GM21515 (cell line): ENCODE data around the gene KRTAP20-3.

ENCODE experiments used
- ATAC-seq: cut with Tn5 transposase; IDR thresholded peaks from one replicate; pipeline ENCODE4 v1.9.1; 2021; ENCODE audit not compliant: unreplicated experiment

The KRTAP20-3 gene

DNA sequence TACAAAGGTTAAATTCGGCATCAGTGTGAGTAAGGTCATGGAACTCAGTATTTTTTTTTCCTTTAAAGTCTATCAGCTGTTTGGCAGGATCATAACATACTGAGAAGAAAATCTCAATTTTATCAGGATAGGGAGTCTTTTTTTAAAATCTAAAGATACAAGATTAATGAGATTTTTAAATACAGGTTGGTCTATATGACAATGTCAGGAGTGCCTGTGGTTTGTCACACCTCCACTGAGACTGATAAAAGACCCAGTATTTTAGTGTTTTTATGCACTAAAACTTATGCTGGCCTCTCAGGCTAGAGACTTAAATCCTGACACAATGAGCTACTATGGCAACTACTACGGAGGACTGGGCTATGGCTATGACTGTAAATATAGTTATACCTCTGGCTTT, at the start of gene KRTAP20-3:
KRTAP20-3 (plus strand) TSS at position 301 of the 400 bp plus-strand sequence.
- no peak for ATAC-seq

DNA sequence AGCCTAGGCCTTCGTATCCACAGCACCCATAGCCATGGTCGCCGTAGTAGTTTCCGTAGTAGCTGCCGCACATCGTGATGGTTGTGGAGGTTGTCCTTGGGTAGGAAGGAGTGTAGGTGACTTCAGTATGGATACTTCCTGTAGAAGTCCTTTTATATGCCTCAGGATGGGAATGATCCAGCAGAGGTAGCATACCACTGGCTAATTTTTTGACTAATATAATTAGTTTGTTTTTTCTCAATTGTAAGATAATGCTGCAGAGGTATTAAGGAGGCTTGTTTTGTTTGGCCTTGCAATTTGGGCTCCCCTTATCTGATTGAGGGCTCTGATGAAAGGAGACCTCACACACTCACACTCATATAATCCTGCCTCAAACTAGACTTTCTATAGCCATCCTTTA, 43.9 kb upstream of the KRTAP20-3 start, which contains the start of gene KRTAP6-2:
KRTAP6-2 (minus strand) TSS at position 101 of the 400 bp plus-strand sequence; CDS start at position 73, 28 bp downstream.
- no peak for ATAC-seq

DNA sequence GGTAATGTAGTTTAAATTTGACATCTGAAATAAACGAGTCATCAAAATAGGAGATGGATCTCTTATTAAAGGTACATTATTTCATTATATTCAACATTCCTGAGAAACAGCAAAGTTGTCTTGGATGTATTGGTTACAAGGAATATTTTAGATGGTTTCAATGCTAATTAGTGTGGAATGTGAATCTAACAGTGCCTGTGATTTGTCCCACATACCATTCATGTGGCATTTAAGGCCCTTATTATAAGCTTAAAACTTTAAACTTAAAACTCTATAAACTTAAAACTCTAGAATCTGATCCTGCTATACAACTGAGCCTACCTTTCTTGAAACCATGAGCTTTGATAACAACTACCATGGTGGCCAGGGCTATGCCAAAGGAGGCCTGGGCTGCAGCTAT, 41.9 kb upstream of the KRTAP20-3 start, which contains the start of gene KRTAP22-1:
KRTAP22-1 (plus strand) TSS at position 301 of the 400 bp plus-strand sequence.
- no peak for ATAC-seq

- no peak for ATAC-seq
Observed at GRCh38 chr21:30605968-30606367, 36.7 kb upstream of the KRTAP20-3 start.

DNA sequence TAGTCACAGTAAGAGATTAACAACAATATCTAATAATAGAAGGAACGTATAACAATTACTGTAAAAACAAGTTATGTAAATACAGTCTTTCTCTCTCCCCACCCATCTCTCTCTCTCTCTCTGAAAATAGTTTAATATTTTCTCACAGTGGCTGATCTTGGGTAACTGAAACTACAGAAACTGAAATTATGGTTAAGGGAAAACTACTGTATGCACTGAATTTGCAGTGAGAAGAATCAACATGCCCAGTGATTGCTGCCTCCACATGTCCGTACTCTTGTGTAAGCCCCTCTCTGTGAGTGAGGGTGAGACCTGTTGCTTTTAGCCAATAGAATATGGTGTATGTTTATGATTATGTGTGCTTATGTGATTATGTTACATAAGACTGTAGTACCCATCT, 30.5 kb upstream of the KRTAP20-3 start:
- ATAC-seq, result no peak

DNA sequence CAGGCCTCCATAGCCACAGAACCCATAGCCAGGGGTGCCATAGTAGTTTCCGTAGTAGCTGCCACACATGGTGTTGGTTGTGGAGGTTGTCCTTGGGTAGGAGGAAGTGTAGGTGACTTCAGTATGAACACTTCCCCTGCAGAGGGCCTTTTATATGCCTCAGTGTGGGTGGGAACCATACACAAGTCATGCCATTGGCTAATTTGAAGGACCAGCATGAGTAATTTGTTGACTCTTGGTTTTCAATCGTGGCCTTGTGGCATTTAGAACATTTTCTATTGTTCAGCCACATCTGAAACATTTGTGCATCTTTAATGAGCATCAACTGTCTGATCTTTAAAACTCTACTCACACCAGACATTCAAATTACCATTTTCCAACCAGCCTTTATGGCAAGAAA, 28.8 kb upstream of the KRTAP20-3 start, which contains the start of gene KRTAP6-1:
KRTAP6-1 (minus strand) TSS at position 95 of the 400 bp plus-strand sequence; CDS start at position 69, 26 bp downstream.
- ATAC-seq, result no peak

DNA sequence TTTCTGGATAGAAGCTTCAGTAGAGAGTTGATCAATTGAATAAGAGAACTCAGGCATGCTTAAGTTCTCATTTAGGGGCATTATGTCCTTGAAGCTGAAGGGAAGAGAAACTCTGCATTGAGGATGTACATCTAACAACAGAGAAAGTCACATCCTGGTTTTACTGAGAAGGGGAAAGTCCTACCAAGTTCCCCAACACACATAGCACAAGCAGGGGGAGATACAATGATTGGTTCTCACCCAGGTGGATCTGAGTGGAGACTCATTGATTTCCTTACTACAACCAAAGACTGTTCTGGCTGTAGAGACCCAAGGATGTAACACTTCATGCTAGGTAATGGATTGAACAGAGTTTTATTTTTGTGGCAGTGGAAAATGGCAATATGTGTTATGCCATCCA, 27.5 kb upstream of the KRTAP20-3 start:
- ATAC-seq, result no peak

GRCh38 chr21:30616125-30616524, 26.5 kb upstream of the KRTAP20-3 start, which contains the start of gene KRTAP20-1:
Gene KRTAP20-1, plus strand, starts transcription at chr21:30616425. Its CDS starts 30 bp downstream, at chr21:30616455.
- ATAC-seq, result no peak

- ATAC-seq, result no peak
Observed at GRCh38 chr21:30620080-30620479, 22.6 kb upstream of the KRTAP20-3 start.

GRCh38 chr21:30620522-30620921, 22.1 kb upstream of the KRTAP20-3 start, which contains the start of gene KRTAP20-4:
Gene KRTAP20-4, plus strand, starts transcription at chr21:30620627.
- ATAC-seq, result no peak

GRCh38 chr21:30623362-30623761, 19.3 kb upstream of the KRTAP20-3 start:
- no peak for ATAC-seq

GRCh38 chr21:30625449-30626165, 17.1 kb upstream of the KRTAP20-3 start:
- ATAC-seq, result no peak

- ATAC-seq, result no peak
Observed at GRCh38 chr21:30628109-30628508, 14.6 kb upstream of the KRTAP20-3 start.

GRCh38 chr21:30629200-30629599, 13.5 kb upstream of the KRTAP20-3 start:
- no peak for ATAC-seq

DNA sequence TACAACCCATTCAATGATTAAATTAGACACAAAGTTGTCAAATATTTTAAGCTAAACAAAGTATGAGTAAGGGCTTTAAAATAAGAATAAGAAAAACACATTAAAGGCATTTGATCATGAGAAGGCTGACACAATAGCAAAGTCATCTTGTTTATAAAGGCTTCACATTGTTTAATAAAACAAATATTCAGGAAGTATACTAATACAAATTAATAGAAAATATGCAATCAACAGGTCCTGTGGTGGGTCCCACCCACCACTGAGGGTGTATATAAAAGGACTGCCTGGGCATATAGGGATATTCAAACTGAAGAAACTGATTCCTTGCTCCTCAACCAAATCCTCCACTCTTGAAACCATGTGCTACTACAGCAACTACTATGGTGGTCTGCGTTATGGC, 7.8 kb upstream of the KRTAP20-3 start, which contains the start of gene KRTAP20-2:
KRTAP20-2 (plus strand) TSS at position 301 of the 400 bp plus-strand sequence; CDS start at position 359, 58 bp downstream.
- ATAC-seq, result no peak

GRCh38 chr21:30638686-30639085, 4.0 kb upstream of the KRTAP20-3 start:
- no peak for ATAC-seq

DNA sequence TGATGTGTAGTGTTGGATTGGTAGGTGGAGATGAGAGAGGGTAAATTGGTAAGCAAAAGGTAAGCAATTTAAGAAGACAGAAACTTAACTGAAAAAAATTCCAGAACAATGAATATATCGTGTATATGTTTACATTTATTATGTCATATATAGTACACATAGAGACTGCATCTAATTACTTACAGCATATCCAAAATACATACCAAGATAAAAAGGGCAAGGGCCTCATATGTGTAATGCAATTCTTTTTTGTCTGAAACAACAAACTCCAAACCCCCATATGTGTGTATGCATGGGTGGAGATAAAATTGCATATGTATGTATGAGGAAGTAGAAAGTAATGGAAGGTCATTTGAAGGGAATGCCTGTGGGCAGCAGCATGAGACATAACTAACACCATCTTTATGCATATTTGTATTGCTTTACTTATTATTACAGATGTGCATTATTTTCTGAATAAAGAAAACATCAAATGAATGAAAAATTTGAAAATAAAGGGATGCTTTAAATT, 4.3 kb downstream of the KRTAP20-3 start:
- ATAC-seq, result no peak

GRCh38 chr21:30652891-30653290, 10.2 kb downstream of the KRTAP20-3 start:
- no peak for ATAC-seq

DNA sequence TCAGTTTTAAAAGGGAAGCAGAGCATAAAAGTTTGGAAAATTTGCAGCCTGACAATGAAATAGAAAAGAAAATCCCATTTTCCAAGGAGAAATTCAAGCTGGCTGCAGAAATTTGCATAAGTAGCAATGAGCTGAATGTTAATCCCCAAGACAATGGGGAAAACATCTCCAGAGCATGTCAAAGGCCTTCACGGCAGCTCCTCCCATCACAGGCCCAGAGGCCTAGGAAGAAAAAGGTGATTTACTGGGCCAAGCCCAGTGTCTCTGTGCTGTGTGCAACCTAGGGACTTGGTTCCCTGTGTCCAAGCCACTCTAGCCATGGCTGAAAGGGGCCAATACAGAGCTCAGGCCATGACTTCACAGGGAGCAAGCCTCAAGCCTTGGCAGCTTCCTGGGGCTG, 26.1 kb downstream of the KRTAP20-3 start:
- ATAC-seq, result no peak

- no peak for ATAC-seq
Observed at GRCh38 chr21:30672985-30673650, 30.5 kb downstream of the KRTAP20-3 start.

GRCh38 chr21:30674312-30674711, 31.6 kb downstream of the KRTAP20-3 start:
- ATAC-seq, result no peak

DNA sequence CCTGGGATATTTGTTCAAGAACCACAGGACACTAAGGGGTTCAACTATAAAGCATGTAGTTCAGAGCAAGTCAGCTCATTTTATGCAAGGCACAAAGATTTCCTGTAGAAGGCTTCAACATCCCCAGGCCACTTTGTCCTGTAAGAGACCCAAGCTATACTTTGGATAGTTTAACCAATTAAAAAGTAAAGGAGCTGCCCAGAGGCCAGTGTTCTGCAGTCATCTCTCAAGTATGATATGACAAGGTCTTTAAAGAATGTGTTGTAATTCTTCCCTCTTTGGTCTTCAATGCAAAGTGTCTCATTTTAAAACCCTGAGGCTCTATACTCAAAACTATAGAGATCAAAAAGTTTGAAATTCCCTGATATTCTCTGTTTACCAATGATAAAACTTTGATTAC, 34.1 kb downstream of the KRTAP20-3 start:
- no peak for ATAC-seq
